M059J (cell line): ENCODE results near the gene BTBD10. TPM values are rescaled to one million over a fixed set of nuclear protein-coding genes. Genes with fewer than 3 reads are reported as not detected.

ENCODE experiments used
- DNase-seq: peaks from one replicate; pipeline ENCODE4 v3.0.0-alpha.2; 2012; ENCODE audit warnings: low read depth
- total RNA-seq: library from RNA; depleted of rRNA; stranded (reverse); fragments of >200 nt; shearing (Covaris generic); gene quantifications from 2 replicates; pipeline ENCODE4 v1.2.3, GENCODE V29; 2014; rRNA removed

The BTBD10 gene
- total RNA-seq, 1 experiment from 2014 or later: 65.4 TPM

DNA sequence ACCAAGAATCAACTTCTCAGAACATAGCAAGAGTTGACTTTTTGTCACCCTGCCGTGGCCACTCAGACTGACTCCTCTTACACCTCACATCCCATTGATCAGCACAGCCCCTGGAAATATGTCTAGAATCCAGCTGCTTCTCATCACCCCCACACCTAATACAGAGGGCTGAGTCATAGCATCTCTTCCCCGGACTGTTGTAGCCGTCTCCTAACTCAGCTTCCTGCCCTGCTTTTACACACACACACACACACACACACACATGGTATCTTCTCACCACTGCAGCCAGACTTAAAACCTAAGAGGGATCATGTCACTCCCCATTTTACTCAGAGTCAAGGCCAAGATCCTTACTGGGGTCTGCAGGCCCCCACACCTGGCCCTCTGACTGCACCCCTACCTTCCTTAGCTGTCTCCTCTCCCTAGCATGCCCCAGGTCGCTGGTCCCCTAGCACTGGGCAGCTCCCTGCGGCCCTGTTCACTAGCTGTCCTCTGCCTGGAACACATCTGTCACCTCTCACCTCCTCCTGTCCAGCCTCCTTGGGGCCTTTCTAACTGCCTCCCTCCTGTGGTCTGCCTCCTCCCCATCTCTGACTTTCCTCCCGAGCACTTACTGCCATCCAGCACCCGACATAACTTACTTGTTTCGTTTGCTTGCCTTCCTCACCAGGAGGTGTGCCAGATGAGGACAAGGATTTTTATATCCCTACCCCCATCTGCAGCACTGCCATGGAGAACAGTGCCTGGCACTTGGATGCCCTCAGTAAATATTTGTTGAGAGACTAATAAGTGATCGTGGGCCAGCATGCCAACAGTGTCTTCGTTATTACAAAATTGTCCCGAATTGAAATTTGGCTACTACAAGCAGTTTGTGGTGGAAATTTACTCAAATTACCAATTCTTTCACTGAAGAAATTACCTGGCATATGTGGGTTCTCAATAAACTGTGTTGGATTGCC is 123.5 kb downstream of the BTBD10 start:
- DNase-seq: peak; percentile 92

DNA sequence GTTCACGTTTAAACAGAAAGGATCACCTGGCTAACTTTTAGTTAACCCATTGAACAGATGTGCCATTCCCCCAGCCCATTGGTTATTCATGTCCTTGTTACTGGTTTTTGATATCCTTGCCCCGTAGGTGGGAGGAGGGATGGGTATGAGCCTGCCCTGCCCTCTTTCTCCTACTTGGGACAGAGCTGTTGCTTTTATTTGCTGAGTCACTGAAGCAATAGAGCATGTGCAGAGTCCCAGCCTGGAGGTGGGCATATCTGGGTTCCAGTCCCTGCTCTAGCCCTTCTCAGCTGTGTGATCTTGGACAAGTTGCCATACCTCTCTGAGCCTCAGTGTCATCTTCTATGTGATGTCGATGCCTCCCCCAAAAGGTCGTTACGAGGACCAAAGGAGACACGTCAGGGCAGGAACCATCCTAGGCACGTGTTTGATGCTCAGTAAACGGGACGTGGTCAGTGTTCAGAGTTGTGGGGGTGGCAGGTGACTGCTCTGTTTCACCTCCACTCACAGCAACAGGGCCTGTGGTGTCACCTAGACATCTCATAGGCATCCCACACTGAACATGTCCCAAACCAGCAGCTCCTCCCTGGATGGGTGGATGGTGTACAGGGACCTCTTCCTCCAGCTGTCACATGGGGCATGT is 124.5 kb downstream of the BTBD10 start:
- peak; percentile 83 for DNase-seq

DNA sequence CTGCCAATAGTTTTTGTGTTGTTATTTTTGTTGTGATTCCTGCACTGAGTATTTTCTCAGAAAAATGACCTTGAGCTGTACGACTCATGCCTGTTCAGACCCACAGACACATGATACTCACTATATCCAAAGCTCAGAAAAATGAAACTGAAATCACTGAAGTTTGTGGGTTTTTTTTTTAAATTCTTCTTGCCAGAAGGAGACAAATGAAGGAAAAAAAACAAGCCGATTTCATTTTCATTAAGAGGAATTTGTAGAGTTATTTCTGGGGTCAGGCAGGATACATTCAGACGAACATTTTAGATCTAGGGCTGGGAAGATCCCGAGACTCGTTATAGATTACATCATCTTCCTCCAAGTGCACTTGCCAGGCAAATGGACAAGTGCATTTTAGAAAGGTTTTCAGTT is 125.0 kb downstream of the BTBD10 start:
- peak; percentile 78 for DNase-seq

Other genes with a start within 250 kb of the BTBD10 start
- gene BMAL1, start 185.4 kb downstream of the BTBD10 start, total RNA-seq: 27.9 and 34.0 TPM in 2 replicates
- gene PTH, start 32.8 kb upstream of the BTBD10 start, total RNA-seq: not detected in 2 replicates
- 29.3 and 35.6 TPM in 2 replicates for gene FAR1, start 205.4 kb upstream of the BTBD10 start, total RNA-seq